Omental fat pad (tissue), 4 donors: Measurements from ENCODE around the gene DCXR. TPM values are rescaled to one million over a fixed set of nuclear protein-coding genes. Genes with fewer than 3 reads are reported as not detected.

Experiments used
- ATAC-seq: fragments of 150-250 bp; one replicate; pipeline ENCODE4 v1.9.1; 2016; ENCODE audit warnings: mild to moderate bottlenecking, moderate library complexity; ENCODE audit not compliant: low FRiP score
- DNase-seq: peaks from one replicate; pipeline ENCODE4 v3.0.0-alpha.2; 2019; ENCODE audit warnings: low spot score
- CTCF ChIP-seq, 3 donors: fragments of 450-650 bp; IDR thresholded peaks; one replicate each; pipeline ENCODE4 v1.5.1; 2016 to 2017; ENCODE audit warnings: antibody characterized with exemption in 3 of 3, mild to moderate bottlenecking in 3 of 3, moderate library complexity in 2 of 3
- total RNA-seq, 4 donors: library from RNA; depleted of rRNA; stranded (reverse); fragments of >200 nt; gene quantifications; one replicate each; pipeline ENCODE4 v1.1.0, GENCODE V29; 2016

The DCXR gene
- total RNA-seq, 4 donors from 2014 or later, result 190 to 327 (median 225) TPM

GRCh38 chr17:82049521-82049971 is 12.0 kb upstream of the DCXR start:
- no peak for TF ChIP-seq CTCF (IDR thresholded peaks at IDR 0.05)
- ATAC-seq (no peak), DNase-seq (no peak)

- DNase-seq, result no peak
- no peak for TF ChIP-seq CTCF (IDR thresholded peaks at IDR 0.05)
- ATAC-seq, result no peak
These were observed 11.6 kb upstream of the DCXR start for GRCh38 chr17:82049106-82049505.

GRCh38 chr17:82048571-82048971 is 11.1 kb upstream of the DCXR start:
- TF ChIP-seq CTCF (IDR thresholded peaks at IDR 0.05), result no peak
- ATAC-seq (no peak), DNase-seq (no peak)

GRCh38 chr17:82047914-82048570 is 10.5 kb upstream of the DCXR start:
- TF ChIP-seq CTCF (IDR thresholded peaks at IDR 0.05), result no peak
- DNase-seq (no peak), ATAC-seq (no peak)

- no peak for TF ChIP-seq CTCF (IDR thresholded peaks at IDR 0.05)
- no peak for ATAC-seq
These were observed 9.9 kb upstream of the DCXR start for GRCh38 chr17:82047379-82047778.

GRCh38 chr17:82046903-82047302 is 9.4 kb upstream of the DCXR start:
- TF ChIP-seq CTCF (IDR thresholded peaks at IDR 0.05), result no peak
- DNase-seq (no peak), ATAC-seq (no peak)

More at GRCh38 chr17:82047379-82047778, 9.9 kb upstream of the DCXR start:
- no peak for DNase-seq

- no peak for TF ChIP-seq CTCF (IDR thresholded peaks at IDR 0.05)
- DNase-seq (no peak), ATAC-seq (no peak)
These were observed 8.5 kb upstream of the DCXR start for GRCh38 chr17:82045936-82046484.
